OCI-M2 (cell line): ENCODE results near the gene URI1.

Experiments used
- DNase-seq: peaks from one replicate; lab custom pipeline; 2025; ENCODE audit not compliant: unreplicated experiment; lab: John Stamatoyannopoulos, UW

The URI1 gene

GRCh38 chr19:29967623-29968022, 25.6 kb downstream of the URI1 start:
- no peak for DNase-seq

GRCh38 chr19:29969891-29970290, 27.9 kb downstream of the URI1 start:
- no peak for DNase-seq

DNA sequence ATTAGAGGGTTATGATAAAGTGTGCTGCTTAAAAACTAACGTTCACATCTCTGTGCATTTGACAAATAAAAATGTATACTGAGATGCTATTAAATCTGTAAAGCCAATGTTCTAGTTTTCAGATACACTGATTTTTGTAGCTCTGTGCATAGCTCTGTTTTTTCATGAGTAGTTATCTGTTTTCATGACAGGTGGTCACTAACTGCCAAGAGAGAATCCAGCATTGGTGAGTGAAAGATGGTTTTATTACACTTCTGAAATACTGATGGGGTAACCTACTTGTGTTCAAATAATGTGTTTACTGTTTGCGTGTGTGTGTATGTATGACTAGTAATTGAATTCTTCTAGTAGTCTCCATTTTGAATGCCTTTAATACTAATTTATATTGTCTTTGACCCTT, 29.0 kb downstream of the URI1 start:
- no peak for DNase-seq

DNA sequence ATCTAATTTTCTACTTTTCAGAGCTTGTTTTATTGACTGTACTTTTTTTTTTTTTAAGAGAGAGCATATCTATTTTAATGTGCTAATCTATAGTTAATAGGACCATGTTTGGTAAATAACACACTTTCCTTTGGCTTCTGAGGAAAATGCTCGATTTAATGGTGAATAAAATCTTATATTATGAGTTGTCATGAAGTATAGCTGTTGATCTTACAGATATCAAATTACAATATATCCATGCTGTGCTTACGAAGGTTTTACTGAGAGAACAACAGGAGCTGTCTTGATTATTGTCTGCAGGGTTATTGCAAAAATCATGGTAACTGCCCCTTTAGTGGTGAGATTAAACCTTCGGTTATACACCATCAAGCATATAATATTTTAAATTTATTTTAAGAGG, 29.6 kb downstream of the URI1 start:
- no peak for DNase-seq

- DNase-seq = no peak
Observed at GRCh38 chr19:29974701-29975100, 32.7 kb downstream of the URI1 start.

DNA sequence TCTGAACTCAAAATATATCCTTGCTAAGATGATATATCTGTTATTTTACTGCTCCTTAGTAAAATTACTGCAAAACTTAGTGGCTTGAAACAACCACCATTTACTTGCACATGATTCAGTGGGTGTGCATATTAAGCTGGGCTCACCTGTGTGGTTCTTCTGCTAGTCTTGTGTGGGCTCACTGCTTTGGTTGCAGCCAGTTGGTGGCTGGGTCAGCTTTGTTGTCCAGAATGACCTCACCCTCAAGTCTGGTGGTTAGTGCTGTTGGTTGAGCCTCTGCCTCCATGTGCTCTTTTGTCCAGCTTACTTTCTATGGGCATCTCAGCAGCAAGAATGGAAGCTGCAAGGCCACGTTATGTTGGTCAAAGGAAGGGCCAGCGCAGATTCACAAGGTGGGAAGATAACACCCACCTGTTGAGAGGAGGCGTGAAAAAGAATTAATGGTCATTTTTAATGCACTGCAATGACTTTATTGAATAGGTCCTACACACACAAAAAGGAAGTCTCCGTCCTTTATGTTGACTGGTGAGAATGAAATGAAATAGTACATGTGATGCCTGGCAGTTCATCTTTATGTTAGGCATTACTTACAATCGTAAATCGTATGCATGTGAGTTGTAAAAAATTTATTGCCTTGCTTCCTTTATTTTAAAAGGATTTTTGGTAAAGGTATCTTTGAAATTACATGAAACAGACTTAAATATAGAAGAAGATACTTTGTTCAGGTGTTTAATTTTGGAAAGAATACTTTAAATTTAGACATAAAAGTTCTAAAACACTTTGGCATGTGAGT, 34.3 kb downstream of the URI1 start:
- DNase-seq = no peak

DNA sequence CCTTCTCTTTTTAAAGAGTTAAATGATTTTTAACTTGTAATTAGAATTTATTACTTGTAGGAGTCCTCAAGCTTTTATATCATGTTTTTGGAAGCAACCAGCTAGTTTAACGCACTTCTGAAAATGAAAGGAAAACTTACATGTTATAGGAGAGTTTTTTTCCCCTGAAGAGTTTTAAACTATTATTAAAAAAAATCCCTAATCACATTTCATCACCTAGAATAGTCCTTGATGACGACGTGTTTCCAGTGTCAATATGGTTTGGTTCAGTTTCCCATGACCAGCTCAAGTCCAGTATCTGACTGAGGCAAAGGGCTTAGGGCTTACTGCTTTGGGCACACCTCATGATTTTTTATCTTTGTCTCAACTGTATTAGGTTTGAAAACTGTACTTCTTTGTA, 36.0 kb downstream of the URI1 start:
- DNase-seq = no peak

GRCh38 chr19:29983568-29983967, 41.5 kb downstream of the URI1 start:
- no peak for DNase-seq

- DNase-seq = no peak
Observed at GRCh38 chr19:29985196-29985595, 43.2 kb downstream of the URI1 start.

DNA sequence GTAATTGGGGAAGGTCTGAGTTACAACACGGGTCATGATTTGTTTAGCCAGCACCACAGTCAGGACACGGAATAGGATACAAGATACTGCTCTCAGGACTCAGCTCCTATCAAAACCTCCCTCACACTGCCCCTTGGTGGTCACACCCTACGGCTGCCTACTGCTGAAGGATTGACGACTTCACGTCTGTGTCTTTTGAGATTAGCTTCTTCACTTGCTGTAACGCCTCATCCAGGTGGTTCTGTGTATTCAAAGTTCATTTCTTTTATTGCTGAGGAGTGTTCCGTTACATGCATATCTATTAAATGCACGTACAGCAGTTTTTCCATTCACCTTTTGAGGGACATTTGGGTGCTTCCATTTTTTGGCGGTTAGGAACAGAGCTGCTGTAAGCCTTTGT, 46.3 kb downstream of the URI1 start:
- DNase-seq = no peak

DNA sequence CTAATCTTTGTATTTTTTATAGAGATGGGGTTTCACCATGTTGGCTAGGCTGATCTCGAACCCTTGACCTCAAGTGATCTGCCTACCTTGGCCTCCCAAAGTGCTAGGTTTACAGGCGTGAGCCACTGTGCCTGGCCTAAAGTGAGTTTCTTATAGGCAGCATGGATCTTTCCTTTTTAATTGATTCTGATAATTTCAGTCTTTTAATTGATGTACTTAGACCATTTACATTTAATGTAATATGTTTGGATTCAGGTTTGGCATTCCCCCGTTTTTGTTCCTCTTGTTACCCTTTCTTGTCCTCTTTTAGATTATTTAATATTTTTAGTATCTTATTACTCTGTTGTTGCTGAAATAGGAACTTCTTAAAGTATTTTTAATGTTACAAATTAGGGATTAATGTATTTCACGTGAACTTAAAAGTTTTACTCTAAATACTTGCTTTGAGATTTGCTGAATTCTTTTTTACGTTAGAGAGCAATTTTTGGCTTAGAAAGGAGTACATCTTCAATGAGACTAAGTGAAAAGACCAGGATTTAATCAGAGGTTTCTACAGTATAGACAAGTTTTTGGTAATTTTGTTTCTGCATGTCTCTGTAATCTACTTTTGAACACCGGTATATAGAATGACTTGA, 50.3 kb downstream of the URI1 start:
- DNase-seq = no peak

DNA sequence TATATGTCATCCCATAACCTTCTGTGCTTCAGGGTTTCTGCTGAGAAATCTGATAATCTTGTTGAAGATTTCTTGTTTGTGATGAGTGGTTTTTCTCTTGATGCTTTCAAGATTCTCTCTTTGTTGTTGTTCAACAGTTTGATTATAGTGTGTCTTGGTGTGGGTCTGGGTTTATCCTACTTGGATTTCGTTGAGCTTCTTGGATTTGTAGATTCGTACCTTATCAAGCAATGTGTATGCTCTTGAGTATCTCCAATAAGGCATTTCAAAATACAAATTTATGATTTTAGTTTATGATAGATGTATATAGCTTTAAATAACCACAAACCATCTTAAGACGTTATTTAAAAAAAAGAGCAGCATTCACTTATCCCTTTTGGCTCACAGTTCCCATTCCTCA, 57.5 kb downstream of the URI1 start:
- no peak for DNase-seq

- DNase-seq = no peak
Observed at GRCh38 chr19:30000862-30001261, 58.8 kb downstream of the URI1 start.

DNA sequence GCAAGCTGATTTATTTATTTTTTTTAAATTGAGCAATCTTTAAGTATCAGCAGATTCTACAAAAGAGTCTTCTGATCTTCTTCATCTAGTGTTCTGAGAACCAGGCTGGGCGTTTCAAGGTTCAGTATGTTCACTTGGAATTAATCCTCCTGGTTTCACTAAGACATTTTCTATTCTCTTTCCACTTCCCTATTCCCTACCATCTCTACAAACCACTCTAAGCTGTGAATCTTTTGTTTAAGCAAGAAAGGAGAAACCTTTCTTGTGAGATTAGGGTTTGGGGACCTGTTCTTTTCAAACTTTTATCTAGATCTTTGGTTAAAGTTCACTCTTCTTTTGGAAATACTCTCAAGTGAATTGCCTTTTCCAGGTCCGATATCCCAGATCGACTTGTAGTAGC, 59.3 kb downstream of the URI1 start:
- DNase-seq = no peak

DNA sequence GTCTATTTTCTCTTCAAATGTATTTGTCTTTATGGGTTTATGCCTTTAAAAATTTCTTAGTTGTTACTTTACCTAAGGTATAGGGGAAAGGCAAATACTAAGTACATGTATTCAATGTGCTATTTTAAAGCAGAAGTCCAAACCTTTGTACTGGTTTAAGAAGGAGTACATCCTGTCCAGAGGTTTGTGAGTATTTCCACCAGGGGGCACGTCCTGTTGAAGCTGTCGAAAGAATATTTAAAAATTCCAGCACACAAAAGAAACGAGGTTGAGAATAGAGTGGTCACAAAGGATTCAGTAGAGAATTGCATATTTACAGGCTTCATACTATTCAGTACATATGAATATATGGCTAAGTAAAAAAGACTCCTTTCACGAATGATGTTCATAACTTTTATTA, 59.8 kb downstream of the URI1 start:
- no peak for DNase-seq

DNA sequence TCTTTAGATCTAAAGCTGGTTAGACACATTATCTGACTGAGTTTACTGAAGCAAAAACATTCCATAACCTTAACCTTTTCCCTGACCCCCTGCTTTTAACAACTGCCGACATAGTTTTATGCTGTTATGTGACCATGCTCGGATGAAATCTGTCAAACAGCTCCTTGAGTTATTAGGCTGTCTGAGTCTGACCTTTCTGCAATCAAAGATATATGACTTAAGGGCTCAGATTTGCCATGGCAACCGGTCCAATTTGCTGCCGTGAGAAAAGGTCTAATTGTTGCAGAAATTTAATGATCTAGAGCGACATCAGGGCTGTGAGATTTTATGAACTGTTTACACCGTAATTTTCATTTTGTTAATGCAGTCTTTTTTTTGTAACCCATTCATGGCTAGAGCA, 61.8 kb downstream of the URI1 start:
- no peak for DNase-seq

DNA sequence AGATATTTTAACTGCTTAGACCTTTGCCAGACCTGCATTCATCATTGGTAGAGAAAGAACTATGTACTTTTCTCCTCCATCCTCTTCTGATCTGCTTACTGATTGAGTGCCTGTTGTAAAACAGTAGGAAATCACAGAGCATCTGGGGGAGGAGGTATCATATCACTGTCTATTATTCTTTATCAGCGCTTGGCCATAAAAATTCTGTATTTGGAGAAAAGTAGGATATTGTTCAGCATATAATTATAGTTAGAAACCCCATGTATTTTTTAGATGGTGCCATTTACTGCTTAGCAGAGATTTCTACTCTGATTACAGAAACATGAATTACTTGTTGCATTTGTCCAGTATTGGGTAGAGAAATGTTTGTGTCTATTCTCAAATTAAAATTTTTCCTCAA, 62.4 kb downstream of the URI1 start:
- DNase-seq = no peak

- no peak for DNase-seq
Observed at GRCh38 chr19:30006207-30006606, 64.2 kb downstream of the URI1 start.

- no peak for DNase-seq
Observed at GRCh38 chr19:30008169-30008568, 66.1 kb downstream of the URI1 start.

DNA sequence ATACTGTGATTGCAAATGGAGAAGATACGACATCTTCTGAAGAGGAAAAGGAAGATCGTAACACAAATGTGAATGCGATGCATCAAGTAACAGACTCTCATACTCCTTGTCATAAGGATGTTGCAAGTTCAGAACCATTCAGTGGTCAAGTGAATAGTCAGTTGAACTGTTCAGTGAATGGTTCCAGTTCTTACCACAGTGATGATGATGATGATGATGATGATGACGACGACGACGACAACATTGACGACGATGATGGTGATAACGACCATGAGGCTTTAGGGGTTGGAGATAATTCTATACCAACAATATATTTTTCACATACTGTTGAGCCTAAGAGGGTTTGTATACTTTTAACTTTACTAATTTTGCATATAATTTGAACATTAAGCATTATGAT, 67.0 kb downstream of the URI1 start:
- no peak for DNase-seq

DNA sequence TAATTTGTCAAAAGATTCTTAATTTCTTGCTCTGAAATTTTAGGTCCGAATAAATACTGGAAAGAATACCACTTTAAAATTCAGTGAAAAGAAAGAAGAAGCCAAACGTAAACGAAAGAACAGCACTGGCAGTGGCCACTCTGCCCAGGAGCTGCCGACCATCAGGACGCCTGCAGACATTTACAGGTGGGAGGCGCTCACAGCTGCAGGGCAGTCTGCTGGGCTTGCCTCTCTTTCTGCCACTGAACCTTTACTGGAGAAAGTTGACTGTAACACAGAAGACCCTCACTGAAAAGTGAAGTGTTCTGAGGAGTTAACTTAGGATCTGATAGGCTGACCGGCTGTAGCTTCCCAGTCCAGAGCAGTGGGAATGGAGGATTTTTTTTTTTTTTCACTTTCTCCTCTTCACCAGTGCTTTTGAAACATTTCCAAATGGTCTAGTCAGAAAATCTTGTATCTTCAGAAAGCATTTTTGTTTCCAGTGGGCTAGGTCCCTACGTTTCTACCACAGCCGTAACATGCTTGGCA, 69.1 kb downstream of the URI1 start:
- DNase-seq = no peak

- DNase-seq = no peak
Observed at GRCh38 chr19:30014770-30015169, 72.7 kb downstream of the URI1 start.

DNA sequence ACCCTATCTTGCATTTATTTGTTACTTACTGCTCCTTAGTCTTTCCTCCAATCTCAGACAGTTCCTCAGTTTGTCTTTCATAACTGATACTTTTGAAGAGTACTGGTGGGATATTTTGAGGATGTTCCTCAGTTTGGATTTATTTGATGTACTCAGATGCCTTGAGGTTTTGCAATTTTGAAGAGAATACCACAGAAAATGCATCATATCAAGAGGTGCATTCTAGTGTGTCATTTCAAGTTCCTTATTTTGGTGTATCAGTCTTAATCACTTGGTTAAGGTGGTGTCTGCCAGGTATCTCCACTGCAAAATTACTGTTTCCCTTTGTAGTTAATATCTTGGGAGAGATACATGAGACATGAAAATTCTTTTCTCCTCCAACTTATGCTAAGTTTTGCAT, 75.1 kb downstream of the URI1 start:
- no peak for DNase-seq
